Activated CD8-positive, alpha-beta T cell treated with anti-CD3 and anti-CD28 coated beads for 36 hours (primary cell): ENCODE data around the gene AACS. TPM values are rescaled to one million over a fixed set of nuclear protein-coding genes. Genes with fewer than 3 reads are reported as not detected.

Experiments used
- ATAC-seq: fragments of 200-7000 bp; cut with Tn5 transposase; one replicate; pipeline ENCODE4 v1.10.0; 2021; ENCODE audit warnings: mild to moderate bottlenecking, moderate library complexity
- CTCF ChIA-PET: fragments of 350-600 bp; sonication (Branson Sonifier 250); formaldehyde crosslinking; loops from one replicate; lab custom pipeline; 2021; ENCODE audit warnings: antibody characterized with exemption; lab: Charles Lee
- POLR2A ChIA-PET: fragments of 350-600 bp; sonication (Branson Sonifier 250); formaldehyde crosslinking; loops from one replicate; lab custom pipeline; 2021; ENCODE audit warnings: antibody characterized with exemption; lab: Charles Lee
- DNase-seq: peaks from one replicate; pipeline ENCODE4 v3.0.0-alpha.2; 2020
- H3K27ac Mint-ChIP-seq: one replicate; pipeline ENCODE4 v1.8.0; 2021; ENCODE audit warnings: mild to moderate bottlenecking, mixed read lengths
- H3K27me3 Mint-ChIP-seq: one replicate; pipeline ENCODE4 v1.8.0; 2021; ENCODE audit warnings: mixed read lengths
- H3K36me3 Mint-ChIP-seq: one replicate; pipeline ENCODE4 v1.8.0; 2021; ENCODE audit warnings: low read depth, mixed read lengths
- H3K4me1 Mint-ChIP-seq: one replicate; pipeline ENCODE4 v1.8.0; 2021; ENCODE audit warnings: low read depth, mixed read lengths
- H3K4me3 Mint-ChIP-seq: one replicate; pipeline ENCODE4 v1.8.0; 2021; ENCODE audit warnings: mild to moderate bottlenecking, moderate library complexity, mixed read lengths
- H3K9me3 Mint-ChIP-seq: one replicate; pipeline ENCODE4 v1.8.0; 2021; ENCODE audit warnings: mixed read lengths
- intact Hi-C: fragments of 100-400 bp; cut with micrococcal nuclease; formaldehyde crosslinking; loops from one replicate; pipeline ENCODE4 v1.10.0; 2022
- total RNA-seq, 2 experiments: library from RNA; stranded (reverse); gene quantifications; one replicate each; pipeline ENCODE4 v1.2.3, GENCODE V29; 2021
- TF ChIP-seq, protein P1 (sequence below): fragments of 200-600 bp; IDR thresholded peaks from one replicate; pipeline ENCODE4 v1.8.0; 2022; ENCODE audit warnings: antibody characterized with exemption, mild to moderate bottlenecking

AACS gene
- total RNA-seq, 2 experiments from 2014 or later: 15.7 to 17.6 TPM

GRCh38 chr12:125189502-125189901 is 124.3 kb downstream of the AACS start:
- POLR2A ChIA-PET: no interaction called here
- CTCF ChIA-PET: interaction anchor here (2.2 kb wide), 1 partner anchor 13 kb away, joined by 10 read pairs; no protein-coding TSS in a partner anchor
- ATAC-seq (no peak), DNase-seq (no peak)
- no peaks in the 10 kb centered on the region for H3K4me1 Mint-ChIP-seq
- intact Hi-C loops: no loop called here
- TF ChIP-seq, protein P1, sequence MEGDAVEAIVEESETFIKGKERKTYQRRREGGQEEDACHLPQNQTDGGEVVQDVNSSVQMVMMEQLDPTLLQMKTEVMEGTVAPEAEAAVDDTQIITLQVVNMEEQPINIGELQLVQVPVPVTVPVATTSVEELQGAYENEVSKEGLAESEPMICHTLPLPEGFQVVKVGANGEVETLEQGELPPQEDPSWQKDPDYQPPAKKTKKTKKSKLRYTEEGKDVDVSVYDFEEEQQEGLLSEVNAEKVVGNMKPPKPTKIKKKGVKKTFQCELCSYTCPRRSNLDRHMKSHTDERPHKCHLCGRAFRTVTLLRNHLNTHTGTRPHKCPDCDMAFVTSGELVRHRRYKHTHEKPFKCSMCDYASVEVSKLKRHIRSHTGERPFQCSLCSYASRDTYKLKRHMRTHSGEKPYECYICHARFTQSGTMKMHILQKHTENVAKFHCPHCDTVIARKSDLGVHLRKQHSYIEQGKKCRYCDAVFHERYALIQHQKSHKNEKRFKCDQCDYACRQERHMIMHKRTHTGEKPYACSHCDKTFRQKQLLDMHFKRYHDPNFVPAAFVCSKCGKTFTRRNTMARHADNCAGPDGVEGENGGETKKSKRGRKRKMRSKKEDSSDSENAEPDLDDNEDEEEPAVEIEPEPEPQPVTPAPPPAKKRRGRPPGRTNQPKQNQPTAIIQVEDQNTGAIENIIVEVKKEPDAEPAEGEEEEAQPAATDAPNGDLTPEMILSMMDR: no peak
- peaks cover 51% of the 10 kb centered on the region for H3K27me3 Mint-ChIP-seq
- H3K27ac Mint-ChIP-seq: no peak overlapping the region
- H3K4me3 Mint-ChIP-seq: no peak overlapping the region
- no peaks in the 10 kb centered on the region for H3K36me3 Mint-ChIP-seq
- H3K9me3 Mint-ChIP-seq: no peaks in the 10 kb centered on the region

GRCh38 chr12:125191361-125192087 is 126.3 kb downstream of the AACS start:
- H3K4me1 Mint-ChIP-seq: no peaks in the 10 kb centered on the region
- no peak for ATAC-seq
- H3K36me3 Mint-ChIP-seq: no peaks in the 10 kb centered on the region
- H3K9me3 Mint-ChIP-seq: no peaks in the 10 kb centered on the region
- intact Hi-C loops: no loop called here
- POLR2A ChIA-PET: no interaction called here
- TF ChIP-seq, protein P1: no peak
- peaks cover 39% of the 10 kb centered on the region for H3K27me3 Mint-ChIP-seq
- H3K27ac Mint-ChIP-seq: no peak overlapping the region
- CTCF ChIA-PET: interaction anchor here (0.8 kb wide), 1 partner anchor 8 kb away, joined by 3 read pairs; no protein-coding TSS in a partner anchor
- H3K4me3 Mint-ChIP-seq: no peak overlapping the region
- DNase-seq: no peak

- intact Hi-C loops: no loop called here
- no peaks in the 10 kb centered on the region for H3K4me1 Mint-ChIP-seq
- H3K9me3 Mint-ChIP-seq: no peaks in the 10 kb centered on the region
- H3K36me3 Mint-ChIP-seq: no peaks in the 10 kb centered on the region
- no peak for DNase-seq
- H3K4me3 Mint-ChIP-seq: no peak overlapping the region
- ChIA-PET POLR2A (no interaction called here), CTCF (interaction anchor here (0.9 kb wide), 1 partner anchor 9 kb away, joined by 4 read pairs; no protein-coding TSS in a partner anchor)
- TF ChIP-seq, protein P1: no peak
- ATAC-seq: no peak
- no peak overlapping the region for H3K27ac Mint-ChIP-seq
- H3K27me3 Mint-ChIP-seq: peaks cover 33% of the 10 kb centered on the region
Measured at GRCh38 chr12:125192690-125193221, 127.5 kb downstream of the AACS start.

Other genes with a start within 250 kb of the AACS start
- 10 to 100 TPM; 36.2 to 38.1 TPM for gene SCARB1, start 201.6 kb upstream of the AACS start, total RNA-seq
- gene UBC, start 150.8 kb upstream of the AACS start, total RNA-seq: 1,000 to 10,000 TPM in 1 of 2 experiments, 100 to 1,000 TPM in 1; 963 to 1,010 TPM
- 10 to 100 TPM; 32.4 to 33.5 TPM for gene DHX37, start 76.3 kb upstream of the AACS start, total RNA-seq
- gene BRI3BP, start 71.8 kb upstream of the AACS start, total RNA-seq: 10 to 100 TPM; 22.1 to 22.3 TPM
- not detected for gene TMEM132B, start 121.0 kb downstream of the AACS start, total RNA-seq